Measurements from ENCODE around the gene NRSN2.
"Not testable (repeated sequence)": the region's sequence is repeated elsewhere in the genome, so short reads cannot be mapped to it uniquely, and the experiment has no call there.

The NRSN2 gene

GRCh38 chr20:375265-375889 is 28.5 kb downstream of the NRSN2 start:
- no peak for DNase-seq

GRCh38 chr20:376089-376488 is 29.2 kb downstream of the NRSN2 start:
- DNase-seq, result no peak

- no peak for DNase-seq
Observed at GRCh38 chr20:376750-377149, 29.8 kb downstream of the NRSN2 start.

- DNase-seq, result not testable (repeated sequence)
Observed at GRCh38 chr20:377578-377977, 30.7 kb downstream of the NRSN2 start.

- DNase-seq, result no peak
Observed at GRCh38 chr20:378961-379336, 32.0 kb downstream of the NRSN2 start.

- peak; percentile 73 for DNase-seq
Observed at GRCh38 chr20:380763-381580, 34.1 kb downstream of the NRSN2 start.

GRCh38 chr20:381581-382290 is 34.8 kb downstream of the NRSN2 start:
- peak; percentile 61 for DNase-seq

- DNase-seq, result no peak
Observed at GRCh38 chr20:382291-383115, 35.6 kb downstream of the NRSN2 start.

GRCh38 chr20:383889-384288 is 37.0 kb downstream of the NRSN2 start:
- no peak for DNase-seq

GRCh38 chr20:384723-385122 is 37.8 kb downstream of the NRSN2 start:
- DNase-seq, result no peak

- DNase-seq, result no peak
Observed at GRCh38 chr20:385448-385847, 38.5 kb downstream of the NRSN2 start.

- not testable (repeated sequence) for DNase-seq
Observed at GRCh38 chr20:386634-387033, 39.7 kb downstream of the NRSN2 start.

- DNase-seq, result no peak
Observed at GRCh38 chr20:387520-387919, 40.6 kb downstream of the NRSN2 start.

GRCh38 chr20:388034-388994 is 41.4 kb downstream of the NRSN2 start:
- DNase-seq, result no peak

- no peak for DNase-seq
Observed at GRCh38 chr20:389220-389619, 42.3 kb downstream of the NRSN2 start.

GRCh38 chr20:391041-391711 is 44.3 kb downstream of the NRSN2 start:
- DNase-seq, result no peak

- not testable (repeated sequence) for DNase-seq
Observed at GRCh38 chr20:393296-393695, 46.4 kb downstream of the NRSN2 start.

- DNase-seq, result no peak
Observed at GRCh38 chr20:396252-396618, 49.3 kb downstream of the NRSN2 start.

- no peak for DNase-seq
Observed at GRCh38 chr20:396619-397431, 49.9 kb downstream of the NRSN2 start.

All from stimulated activated CD4-positive, alpha-beta T cell treated with anti-CD3 and anti-CD28 coated beads, Interleukin-4, amount 100 ng/mL, for 1 hour (primary cell).